SIG-M5 treated with dmso at 0.1 percent for 504 hours (cell line): ENCODE results near the gene NAALADL2.

Experiments used
- DNase-seq: peaks from one replicate; lab custom pipeline; 2025; ENCODE audit not compliant: unreplicated experiment; lab: John Stamatoyannopoulos, UW

The NAALADL2 gene

DNA sequence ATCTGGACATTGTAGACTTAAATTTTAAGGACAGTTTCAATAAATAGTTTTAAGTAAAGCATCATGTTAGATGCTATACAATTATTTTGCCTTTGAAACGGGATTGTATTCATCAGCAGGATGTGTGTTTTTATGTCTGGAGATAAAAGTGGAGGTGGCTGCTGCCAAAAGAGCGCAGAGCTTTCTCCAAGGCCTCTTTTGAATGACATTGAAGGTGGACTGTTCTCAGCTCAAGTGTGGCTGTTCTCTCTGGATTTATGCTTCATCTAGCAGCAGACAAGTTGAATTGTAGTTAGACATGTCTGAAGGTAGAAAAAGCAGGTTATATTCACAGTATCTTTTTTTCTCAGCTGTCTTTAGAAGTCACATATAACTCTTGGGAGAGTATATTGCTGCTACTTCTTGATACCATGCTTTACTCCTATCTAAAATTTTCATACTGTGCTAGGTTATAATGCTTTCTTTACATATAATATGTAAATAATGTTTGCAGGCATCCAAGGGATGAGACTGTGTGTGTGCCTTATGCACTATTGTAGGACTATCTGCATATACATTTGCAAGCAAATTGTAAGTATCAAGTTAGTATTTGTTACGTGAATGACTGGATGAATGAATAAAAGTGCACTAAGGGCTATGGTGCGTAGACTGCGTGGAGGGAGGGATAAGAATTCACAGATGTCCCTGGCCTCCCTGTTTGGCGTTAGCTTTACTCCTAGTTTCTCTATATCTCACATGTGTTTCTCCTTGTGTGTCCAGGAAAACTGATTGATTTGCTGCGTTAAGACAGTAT lies 340.1 kb downstream of the NAALADL2 start:
- DNase-seq = no peak

DNA sequence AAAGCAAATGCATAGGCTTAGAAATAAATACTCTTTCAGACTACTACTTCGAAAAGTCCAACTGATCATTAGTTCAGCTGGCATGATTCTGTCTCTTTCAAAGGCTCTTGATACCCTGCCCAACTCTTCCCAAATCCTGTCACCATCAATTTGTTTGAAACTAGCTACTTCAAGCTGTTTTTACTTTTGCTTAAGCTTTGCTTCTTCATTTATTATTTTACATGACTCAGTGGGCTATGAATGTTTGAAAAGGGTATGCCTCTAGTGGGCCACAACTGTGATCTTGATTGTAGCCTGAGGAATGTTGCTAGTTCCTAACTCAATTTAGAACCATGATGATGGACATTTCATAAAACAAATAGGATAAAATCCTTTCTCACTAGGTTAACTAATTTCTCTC lies 340.8 kb downstream of the NAALADL2 start:
- no peak for DNase-seq

DNA sequence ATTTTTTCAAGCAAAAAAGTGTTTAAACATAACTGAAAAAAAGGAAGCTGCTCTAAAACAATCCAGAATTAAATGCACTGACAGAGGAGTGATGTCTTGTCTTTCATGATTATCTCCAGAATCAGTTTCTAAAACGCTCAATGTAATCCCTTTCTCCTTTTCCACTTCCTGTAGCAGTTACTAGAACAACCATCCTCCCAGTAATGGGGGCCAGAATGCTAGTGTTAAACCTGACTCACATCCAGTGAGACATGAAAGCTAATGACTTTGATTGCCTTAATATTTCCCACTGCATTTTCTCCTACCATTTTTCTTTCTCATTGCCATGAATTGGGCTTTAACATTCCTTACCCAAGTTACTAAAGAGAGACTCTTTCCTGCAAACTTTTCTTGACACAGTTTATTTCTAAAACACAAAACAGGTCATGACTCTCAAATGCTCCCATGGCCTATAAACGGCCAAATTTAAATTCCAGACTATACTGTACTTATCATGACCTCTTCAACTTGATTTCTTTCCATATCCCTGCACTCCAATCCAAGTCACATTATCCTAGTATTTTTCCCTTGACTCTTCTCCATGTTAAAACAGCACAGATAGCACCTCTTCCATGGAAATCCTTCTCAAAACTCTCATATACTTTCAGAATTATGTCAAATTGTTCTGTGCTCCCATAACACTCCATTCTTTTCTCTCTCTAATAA lies 341.4 kb downstream of the NAALADL2 start:
- no peak for DNase-seq

DNA sequence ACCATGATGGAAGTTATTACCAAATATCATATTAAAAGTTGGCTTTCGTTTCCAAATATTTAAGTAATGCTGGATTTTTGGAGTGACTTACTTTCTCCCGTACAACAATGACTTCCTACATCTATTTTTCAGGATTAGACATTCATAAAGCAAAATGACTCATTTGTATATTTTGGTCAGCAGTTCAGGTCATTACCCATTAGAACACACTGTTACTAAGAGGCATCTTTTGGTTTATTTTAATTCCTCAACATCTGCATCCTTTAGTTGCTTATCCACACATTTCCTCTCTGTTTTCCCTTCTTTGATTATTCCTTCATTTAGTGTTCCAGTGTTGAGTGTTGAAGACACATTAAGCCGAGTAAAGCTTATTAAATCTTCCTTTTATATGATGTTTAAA lies 348.2 kb downstream of the NAALADL2 start:
- DNase-seq = no peak

DNA sequence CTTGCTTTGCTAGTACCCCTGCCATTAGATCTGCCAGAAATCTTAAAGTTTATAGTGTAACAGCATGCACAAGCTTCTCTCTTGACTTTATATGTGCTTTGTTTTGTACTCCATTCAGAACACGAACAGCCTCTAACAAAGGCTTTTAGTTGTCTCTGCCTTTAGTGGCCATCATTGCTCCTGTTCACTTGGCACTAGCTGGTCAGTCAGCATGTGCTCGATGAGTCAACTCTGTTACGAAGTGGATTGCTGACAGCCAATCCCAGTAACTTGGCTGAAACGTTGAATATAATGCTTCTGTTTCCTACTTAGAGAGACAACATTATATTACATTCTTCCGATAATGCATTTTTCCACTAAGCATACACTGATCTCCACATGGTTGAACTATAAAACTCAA lies 349.2 kb downstream of the NAALADL2 start:
- no peak for DNase-seq

DNA sequence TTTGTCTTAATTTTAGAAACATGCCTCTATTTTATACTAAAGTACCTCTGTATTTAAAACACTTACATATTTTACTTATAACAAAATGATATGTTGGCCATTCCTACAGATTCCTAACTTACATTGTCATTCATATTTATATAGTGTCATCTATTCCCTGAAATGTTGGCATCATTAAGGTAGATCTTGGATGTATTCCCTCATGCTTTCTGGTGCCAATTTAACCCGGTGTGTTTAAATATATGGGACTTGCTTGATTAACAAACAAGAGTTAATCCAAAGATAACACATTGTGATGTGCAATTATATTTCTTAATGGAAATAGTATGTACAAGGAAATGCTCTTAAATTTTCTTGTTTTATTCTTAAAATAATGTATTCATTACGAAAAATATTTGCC lies 352.3 kb downstream of the NAALADL2 start:
- no peak for DNase-seq

DNA sequence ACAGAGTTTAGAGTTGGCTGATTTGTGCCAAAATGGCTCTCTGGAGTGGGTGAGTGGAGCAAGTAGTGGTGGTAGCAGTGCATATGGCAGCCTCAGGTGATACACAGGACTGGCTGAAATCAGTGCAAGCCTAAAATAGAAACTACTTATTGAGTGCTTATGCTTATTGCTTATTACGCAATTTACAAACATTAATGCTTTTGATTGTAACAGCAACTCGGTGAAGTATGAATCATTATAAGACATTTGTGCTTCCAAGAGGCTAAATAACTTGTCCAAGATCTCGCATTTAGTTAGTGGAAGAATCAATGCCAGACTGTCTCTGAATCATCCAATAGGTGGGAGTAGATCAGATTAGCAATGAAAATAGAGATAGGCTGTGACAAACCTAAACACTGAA lies 353.8 kb downstream of the NAALADL2 start:
- DNase-seq = no peak

DNA sequence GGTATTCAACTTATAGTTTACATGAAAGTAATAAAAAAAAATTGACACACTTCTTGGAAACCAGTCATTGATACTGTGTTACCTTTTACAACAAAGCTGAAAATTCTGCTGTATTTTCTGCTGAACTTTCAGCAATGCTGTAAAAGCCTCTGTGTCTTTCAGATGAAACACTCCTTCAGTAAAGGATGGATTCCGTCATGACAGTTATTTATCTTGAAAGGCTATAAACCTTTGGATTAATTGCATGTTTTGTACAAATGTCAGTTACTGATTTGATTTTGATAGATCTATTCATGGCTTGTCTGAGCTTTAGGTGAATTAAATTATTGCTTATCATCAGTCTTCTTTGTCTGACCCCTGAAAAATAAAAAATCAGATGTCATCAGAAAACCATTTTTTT lies 355.1 kb downstream of the NAALADL2 start:
- no peak for DNase-seq

DNA sequence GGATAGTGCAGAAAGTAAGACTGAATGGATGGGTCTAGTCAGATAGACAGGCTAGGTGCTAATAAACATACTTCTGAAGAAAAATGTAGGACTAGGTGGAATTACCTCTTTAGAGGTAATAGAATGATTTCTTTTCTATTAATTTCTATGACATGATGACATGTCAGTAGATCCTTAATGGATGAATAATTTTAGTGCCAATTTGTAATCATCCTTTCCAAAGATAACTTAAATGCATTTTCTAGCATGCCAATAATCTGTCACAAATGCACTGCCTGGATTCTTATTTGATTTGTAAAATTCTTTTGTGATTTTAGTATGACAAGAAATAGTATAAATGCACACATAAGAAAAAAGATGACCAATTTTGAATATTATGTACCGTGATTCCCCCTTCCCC lies 356.7 kb downstream of the NAALADL2 start:
- DNase-seq = no peak

DNA sequence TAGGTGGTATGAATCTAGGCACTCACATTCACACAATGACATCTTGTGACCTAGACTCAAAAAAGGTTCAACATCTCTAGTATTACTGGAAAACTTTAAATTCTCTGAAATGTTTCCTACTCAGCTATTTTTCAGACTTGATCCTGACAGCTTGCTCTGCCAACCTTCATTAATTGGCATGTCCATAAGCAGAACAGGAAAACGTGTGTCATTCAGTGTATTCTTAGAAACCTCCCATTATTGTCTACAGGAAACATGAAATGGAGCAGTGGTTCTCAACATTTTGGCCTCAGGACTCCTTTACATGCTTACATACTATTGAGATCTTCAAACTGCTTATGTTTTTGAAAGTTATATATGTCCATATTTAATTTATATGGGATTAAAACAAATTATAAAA lies 363.2 kb downstream of the NAALADL2 start:
- no peak for DNase-seq

DNA sequence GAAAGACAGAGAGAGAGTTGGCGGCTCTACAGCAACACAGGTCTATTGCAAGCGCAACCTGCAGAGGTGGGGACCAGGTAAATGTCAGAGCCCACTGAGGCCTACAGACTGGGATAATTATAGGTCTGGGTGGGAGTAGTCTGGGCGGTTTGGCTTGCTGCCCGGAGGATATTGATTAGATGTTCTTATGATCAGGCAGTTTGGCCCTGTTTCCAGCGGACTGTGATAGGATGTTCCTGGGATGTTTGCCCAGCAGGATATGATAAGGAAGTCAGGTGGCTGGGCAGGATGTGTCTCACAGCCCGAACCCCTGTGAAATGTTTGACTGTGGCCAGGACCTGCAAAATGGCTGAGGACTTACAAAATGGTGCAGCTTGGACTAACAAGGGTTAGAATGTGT lies 364.9 kb downstream of the NAALADL2 start:
- no peak for DNase-seq

DNA sequence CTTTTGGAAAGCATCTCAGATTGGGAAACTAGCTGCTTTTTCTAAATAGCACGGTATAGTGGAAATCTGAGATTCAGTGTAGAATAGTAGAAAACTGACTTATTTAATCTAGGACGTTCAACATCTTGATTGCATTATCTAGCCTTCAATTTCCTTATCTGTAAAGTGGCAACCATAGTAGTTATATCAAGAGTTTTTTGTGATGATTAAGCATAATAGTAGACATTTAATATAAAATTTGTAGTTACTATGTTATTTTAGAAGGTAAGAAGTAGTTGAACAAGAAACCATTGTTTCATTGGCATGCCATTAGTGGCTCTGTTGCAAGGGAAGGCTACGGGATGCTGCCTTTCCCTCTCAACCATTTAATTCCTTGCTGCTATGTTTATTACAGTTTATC lies 367.3 kb downstream of the NAALADL2 start:
- DNase-seq = no peak

DNA sequence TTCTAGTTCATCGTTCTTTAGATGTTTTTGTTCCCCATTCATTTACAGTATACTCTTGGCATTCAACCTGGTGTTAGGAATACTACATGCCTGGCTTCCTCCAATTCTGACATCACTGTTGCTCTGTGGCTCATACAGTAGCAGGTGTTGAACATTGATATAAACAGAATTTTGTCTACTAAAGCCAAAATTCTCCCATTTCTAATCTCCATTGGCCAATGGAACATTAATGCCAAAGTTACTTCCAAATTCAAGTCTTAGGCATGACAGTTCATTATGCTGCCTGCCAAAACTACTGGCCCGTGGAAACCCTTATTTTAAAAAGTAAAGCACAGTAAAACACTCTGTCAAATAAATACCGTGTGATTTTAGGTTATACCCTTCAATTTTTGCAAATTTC lies 368.0 kb downstream of the NAALADL2 start:
- DNase-seq = no peak

DNA sequence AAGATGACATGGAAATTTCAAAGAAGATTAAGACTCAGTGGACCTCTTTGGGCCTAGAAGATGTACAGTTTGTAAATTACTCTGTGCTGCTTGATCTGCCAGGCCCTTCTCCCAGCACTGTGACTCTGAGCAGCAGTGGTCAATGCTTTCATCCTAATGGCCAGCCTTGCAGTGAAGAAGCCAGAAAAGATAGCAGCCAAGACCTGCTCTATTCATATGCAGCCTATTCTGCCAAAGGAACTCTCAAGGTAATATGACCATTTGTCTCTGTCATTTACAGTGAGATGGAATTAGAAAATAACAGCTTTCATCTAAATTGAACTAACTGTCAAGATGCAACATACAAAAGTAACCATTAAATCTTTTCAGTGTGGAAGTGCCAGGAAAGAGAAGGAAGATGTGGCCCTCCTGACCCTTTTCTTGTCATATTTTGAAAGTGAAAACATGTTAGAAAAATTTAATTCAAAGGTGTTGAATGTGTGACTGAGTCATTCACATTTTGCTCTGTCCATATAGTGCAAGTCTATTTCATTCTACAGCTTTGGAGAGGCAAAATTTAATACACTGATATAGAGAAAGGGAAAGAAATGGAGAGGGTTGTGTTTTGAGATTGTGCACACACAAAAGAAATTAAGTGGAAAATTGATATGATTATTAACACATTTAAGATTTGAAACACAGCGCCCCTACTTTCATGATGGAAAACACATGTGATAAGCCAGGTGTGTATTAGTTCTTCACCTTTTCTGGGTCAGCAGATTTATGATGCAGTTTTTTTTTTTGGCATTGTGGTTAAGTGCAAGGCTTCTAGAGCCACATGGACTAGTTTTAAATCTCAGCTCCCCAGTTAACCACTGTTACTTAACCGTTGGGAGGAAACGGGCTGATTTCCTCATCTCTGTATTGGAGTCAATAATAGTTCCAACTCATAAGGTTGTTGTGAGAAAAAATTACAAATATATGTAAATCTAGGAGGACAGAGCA lies 375.1 kb downstream of the NAALADL2 start:
- no peak for DNase-seq

DNA sequence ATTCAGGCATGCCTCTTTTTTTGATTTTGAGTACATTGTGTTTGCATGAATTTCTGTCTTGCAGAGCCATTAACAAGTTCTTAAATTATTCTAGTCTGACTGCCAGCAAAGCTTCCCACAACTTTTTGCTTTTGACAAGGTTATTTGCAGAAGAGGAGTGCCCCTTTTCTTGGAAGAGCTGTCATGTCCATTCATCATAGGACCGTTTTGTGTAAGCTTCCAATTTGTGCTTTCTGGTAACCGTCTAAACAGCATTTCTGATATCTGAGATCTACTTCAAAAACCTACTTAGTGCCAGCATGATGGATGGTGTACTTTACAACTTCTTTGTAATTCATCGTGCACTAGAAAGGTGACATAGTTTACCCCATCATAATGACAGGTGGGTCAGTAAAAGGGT lies 379.7 kb downstream of the NAALADL2 start:
- no peak for DNase-seq

DNA sequence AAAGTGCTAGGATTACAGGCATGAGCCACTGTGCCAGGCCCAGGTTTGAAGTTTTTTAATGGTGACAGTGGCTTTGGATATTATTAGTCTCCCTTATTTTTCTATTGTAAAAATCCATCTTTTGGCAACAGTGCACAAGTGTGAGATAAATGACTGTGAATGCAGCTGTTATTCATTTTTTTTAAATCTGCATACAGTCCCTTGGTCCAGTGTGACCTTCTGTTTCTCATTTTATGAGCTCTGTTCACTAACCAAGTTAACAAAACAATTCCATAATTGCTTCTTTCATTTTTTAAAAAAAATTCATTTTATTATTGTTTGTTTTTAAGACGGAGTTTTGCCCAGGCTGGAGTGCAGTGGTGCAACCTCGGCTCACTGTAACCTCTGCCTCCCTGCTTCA lies 381.8 kb downstream of the NAALADL2 start:
- no peak for DNase-seq

DNA sequence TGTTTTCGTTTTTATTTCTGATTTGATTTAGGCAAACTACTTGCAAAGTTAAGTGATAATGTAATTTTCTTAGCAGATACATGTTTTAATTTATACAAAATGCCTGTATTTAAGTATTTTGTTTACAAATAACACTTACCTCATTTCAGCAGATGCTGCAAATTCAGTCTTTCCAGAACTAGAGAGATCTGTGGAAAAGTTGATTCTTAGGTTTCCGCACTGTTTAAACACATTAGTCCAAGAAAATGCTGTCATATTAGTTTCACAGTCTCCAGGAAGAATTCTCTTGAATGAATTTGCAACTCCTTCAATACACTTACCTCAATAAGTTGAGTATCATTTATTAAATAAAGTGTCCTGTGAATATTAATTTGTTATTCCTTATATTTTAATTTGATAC lies 383.1 kb downstream of the NAALADL2 start:
- no peak for DNase-seq

DNA sequence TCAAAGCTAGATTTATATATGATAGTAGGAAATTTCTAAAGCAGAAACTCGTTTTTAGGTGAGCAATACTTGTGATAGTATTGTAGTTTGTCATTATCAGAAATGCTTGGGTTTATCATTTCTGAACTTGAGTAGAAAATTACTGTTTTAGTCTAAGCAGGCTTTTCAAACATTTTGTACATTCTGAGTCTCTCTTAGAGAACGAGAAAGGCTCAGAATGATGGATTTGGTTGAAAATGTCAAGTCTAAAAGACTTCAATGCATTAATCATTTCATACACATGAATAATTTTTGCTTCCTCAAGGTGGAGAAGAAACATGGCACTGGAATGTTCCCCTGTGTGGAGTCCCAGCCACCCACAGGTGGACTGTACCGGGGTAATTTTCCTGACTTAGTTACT lies 387.1 kb downstream of the NAALADL2 start:
- no peak for DNase-seq

DNA sequence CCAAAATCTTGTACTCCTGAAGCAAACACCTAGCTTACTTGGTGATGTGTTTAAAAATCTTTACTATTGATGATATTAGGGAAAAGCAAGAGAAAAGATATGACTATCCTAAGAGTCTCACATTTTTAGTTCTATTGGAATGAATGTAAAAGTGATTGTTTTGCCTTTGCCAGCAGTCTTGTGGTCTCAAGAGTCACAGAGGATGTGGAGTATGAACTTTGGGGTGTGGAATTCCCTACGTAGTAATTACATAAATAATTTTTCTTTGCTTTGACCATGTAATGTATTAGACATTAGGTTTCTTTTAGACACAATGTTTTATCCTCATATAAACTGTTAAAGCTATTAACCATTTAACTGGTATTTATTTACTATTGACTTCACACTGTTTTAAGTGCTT lies 387.6 kb downstream of the NAALADL2 start:
- DNase-seq = no peak

DNA sequence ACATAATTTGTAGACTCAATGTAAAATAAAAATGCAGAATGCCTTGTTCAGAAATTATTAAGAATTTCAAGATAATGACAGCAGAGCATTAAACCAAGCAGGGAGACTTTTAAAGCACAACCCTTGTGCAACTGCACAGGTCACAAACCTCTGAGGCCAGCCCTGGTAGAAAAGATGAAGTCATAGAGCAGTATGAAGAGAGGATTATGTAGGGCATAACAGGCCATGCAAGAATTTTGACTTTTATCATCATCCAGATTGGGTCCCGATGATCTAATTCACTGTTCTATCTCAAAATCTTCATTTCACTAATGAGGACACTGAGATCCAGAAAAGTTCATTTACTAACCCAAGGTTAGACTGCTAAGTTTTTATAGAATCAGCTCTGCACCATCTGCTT lies 388.5 kb downstream of the NAALADL2 start:
- no peak for DNase-seq

DNA sequence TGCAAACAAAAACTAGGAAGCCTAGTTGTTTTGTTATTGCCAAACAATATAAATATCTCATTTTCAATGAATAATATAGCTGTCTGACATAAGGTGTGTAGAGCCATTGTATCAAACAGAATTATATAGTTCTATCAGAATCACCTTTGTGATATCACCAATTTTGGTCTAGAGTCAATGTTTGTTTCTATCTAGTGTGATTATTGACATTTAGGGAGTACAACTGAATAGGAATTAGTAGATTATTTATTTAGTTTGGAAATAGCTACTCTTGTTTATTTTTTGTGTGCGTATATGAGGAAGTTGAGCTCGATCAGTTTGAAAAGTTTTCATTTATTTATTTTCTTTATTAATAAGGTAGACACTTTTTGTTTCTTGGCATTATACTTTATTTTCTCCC lies 389.7 kb downstream of the NAALADL2 start:
- DNase-seq = no peak

DNA sequence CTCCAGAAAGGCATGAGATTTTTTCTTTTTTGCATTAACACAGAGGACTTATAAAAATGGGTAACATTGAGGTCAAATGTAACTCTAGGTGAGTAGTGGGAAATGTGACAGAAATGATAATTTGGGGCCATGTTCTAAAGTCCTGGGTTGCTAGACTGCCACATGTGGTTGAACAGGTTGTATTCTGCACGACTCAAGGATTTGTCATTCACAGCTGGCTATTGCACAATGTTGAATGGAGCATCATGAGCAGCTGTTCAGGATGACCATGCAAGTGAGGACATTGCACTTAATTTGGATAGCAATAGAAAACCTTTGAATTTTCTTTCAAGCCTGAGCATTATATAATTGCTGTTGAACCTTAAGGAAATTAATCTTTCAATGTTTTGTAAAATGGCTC lies 396.6 kb downstream of the NAALADL2 start:
- DNase-seq = no peak
